HepG2 (cell line): ENCODE data around the gene SH3YL1. TPM values are rescaled to one million over a fixed set of nuclear protein-coding genes. Genes with fewer than 3 reads are reported as not detected.

Experiments
- ATAC-seq: fragments of 200-7000 bp; cut with Tn5 transposase; 3 replicates; pipeline ENCODE4 v1.9.1; 2020; ENCODE audit warnings: mild to moderate bottlenecking, moderate library complexity
- BruUV-seq: library from RNA; stranded (reverse); fragments of 400-500 nt; replicated peaks from 2 replicates; lab custom pipeline; 2021; lab: Mats Ljungman, UMichigan
- CTCF ChIA-PET: fragments of 300-600 bp; formaldehyde crosslinking; extraction: SDS; loops from one replicate; lab custom pipeline; 2021; ENCODE audit warnings: low total read pairs, inconsistent platforms, low intra/inter-chr PET ratio; lab: Yijun Ruan, JAX
- POLR2A ChIA-PET: fragments of 350-600 bp; sonication (Branson Sonifier 250); formaldehyde crosslinking; loops from one replicate; lab custom pipeline; 2020; ENCODE audit warnings: antibody characterized with exemption, inconsistent platforms; lab: Yijun Ruan, JAX
- DNase-seq: peaks from one replicate; pipeline ENCODE4 v3.0.0-alpha.2; 2015; ENCODE audit warnings: low spot score
- FAIRE-seq: peaks from 3 replicates; lab custom pipeline; 2011; peaks lifted over from hg19 to GRCh38; lab: Jason Lieb, UNC
- H2AFZ ChIP-seq: one replicate; pipeline ENCODE4 v1.6.1; 2011; ENCODE audit warnings: low read length, inconsistent platforms
- H3K27ac ChIP-seq: fragments of 300-600 bp; 3 replicates; pipeline ENCODE4 v1.8.0; 2011; ENCODE audit warnings: mixed run types, mild to moderate bottlenecking, mixed read lengths, low read length, inconsistent platforms; ENCODE audit not compliant: insufficient read depth; ENCODE audit errors: extremely low read length
- H3K27me3 ChIP-seq, 2 experiments: fragments of 200-600 bp in 1 of 2; 2 replicates in 1 of 2; 3 replicates in 1 of 2; pipeline versions ENCODE4 v1.6.0 to v1.8.0; 2011; ENCODE audit warnings: low read length in 2 of 2, mild to moderate bottlenecking in 2 of 2, moderate library complexity in 2 of 2, inconsistent platforms in 1 of 2; ENCODE audit not compliant: insufficient read depth in 2 of 2, control insufficient read depth in 1 of 2
- H3K36me3 ChIP-seq, 2 experiments: fragments of 200-600 bp in 1 of 2; replicated peaks in 1 of 2; 2 replicates in 1 of 2; 3 replicates in 1 of 2; pipeline versions ENCODE4 v1.5.1 to v1.8.0; 2011; ENCODE audit warnings: low read length in 2 of 2, inconsistent platforms in 1 of 2; ENCODE audit not compliant: insufficient read depth in 2 of 2, control insufficient read depth in 1 of 2
- H3K4me1 ChIP-seq: 2 replicates; pipeline ENCODE4 v1.5.1; 2012; ENCODE audit warnings: low read length, inconsistent platforms; ENCODE audit not compliant: insufficient read depth
- H3K4me2 ChIP-seq: 2 replicates; pipeline ENCODE4 v1.6.0; 2011; ENCODE audit warnings: low read depth, low read length, inconsistent platforms
- H3K4me3 ChIP-seq, 3 experiments: fragments of 200-600 bp in 1 of 3; sonication (generic), shearing (Covaris generic) in 1 of 3; replicated peaks in 1 of 3; 2 replicates each; pipeline ENCODE4 v1.5.1; 2011 to 2016; ENCODE audit warnings: low read length in 3 of 3, inconsistent platforms in 2 of 3, low read depth in 2 of 3, mild to moderate bottlenecking in 2 of 3, control low read depth in 1 of 3, mixed read lengths in 1 of 3; ENCODE audit not compliant: insufficient read depth in 1 of 3
- H3K79me2 ChIP-seq: one replicate; pipeline ENCODE4 v1.6.1; 2011; ENCODE audit warnings: low read length, inconsistent platforms; ENCODE audit not compliant: insufficient read depth
- H3K9ac ChIP-seq: 2 replicates; pipeline ENCODE4 v1.6.0; 2011; ENCODE audit warnings: mild to moderate bottlenecking, low read depth, low read length, inconsistent platforms; ENCODE audit not compliant: insufficient read depth
- H3K9me3 ChIP-seq: 2 replicates; pipeline ENCODE4 v1.5.1; 2012; ENCODE audit warnings: mild to moderate bottlenecking, low read length
- H4K20me1 ChIP-seq: 2 replicates; pipeline ENCODE4 v1.6.0; 2011; ENCODE audit warnings: inconsistent platforms, mild to moderate bottlenecking, low read length, moderate library complexity; ENCODE audit not compliant: insufficient read depth
- NFE2 ChIP-seq: sonication (generic); formaldehyde crosslinking; IDR thresholded peaks from 2 replicates; pipeline ENCODE4 v1.4.0; 2020; ENCODE audit warnings: missing genetic modification reagents
- POLR2G ChIP-seq: fragments of 200-400 bp; formaldehyde crosslinking; IDR thresholded peaks from 2 replicates; pipeline ENCODE4 v1.6.1; 2018; ENCODE audit warnings: mild to moderate bottlenecking, low read depth, low read length, moderate library complexity
- RARA ChIP-seq: IDR thresholded peaks from 2 replicates; pipeline ENCODE4 v1.6.1; 2016; ENCODE audit warnings: missing genetic modification reagents, missing compliant biosample characterization
- RBM22 ChIP-seq: fragments of 200-400 bp; formaldehyde crosslinking; optimal IDR thresholded peaks from 2 replicates; pipeline ENCODE3; 2017; ENCODE audit warnings: mild to moderate bottlenecking, low read length, moderate library complexity
- TBL1XR1 ChIP-seq: fragments of 150-350 bp; IDR thresholded peaks from 2 replicates; pipeline ENCODE4 v1.6.1; 2014; ENCODE audit warnings: borderline replicate concordance, low read length; ENCODE audit not compliant: partially characterized antibody
- WGBS: methylation state at CpG from one replicate; pipeline ENCODE4 v1.1.6; 2017; ENCODE audit warnings: low lambda C conversion rate; 5-methylcytosine and 5-hydroxymethylcytosine counted together
- in situ Hi-C: cut with HindIII; loops from 2 replicates; pipeline ENCODE4 v1.10.0; 2017; ENCODE audit warnings: low pct_unique_long_range_greater_than_20kb; ENCODE audit not compliant: extremely low pct_ligation_motif_present
- intact Hi-C: fragments of 100-400 bp; cut with micrococcal nuclease; formaldehyde crosslinking; loops from one replicate; pipeline ENCODE4 v1.10.0; 2022; ENCODE audit not compliant: unreplicated experiment
- polyA plus RNA-seq, 8 experiments: library from polyadenylated mRNA; depleted of rRNA in 3 of 8; stranded (reverse) in 7 of 8; unstranded in 1 of 8; fragments of >200 nt; fragmentation: Illumina TruSeq in 4 of 8; extraction: Trizol in 4 of 8; gene quantifications; 2 replicates each; pipeline versions ENCODE4 v1.2.1 to v1.2.3, GENCODE V29; 2011 to 2016; ENCODE audit warnings: low read depth in 4 of 8, missing spikeins in 1 of 8, mixed read lengths in 1 of 8; ENCODE audit not compliant: insufficient read depth in 1 of 8
- total RNA-seq, 5 experiments: library from RNA; depleted of rRNA; stranded (reverse); fragments of >200 nt; fragmentation: Illumina TruSeq; extraction: Trizol; gene quantifications; 2 replicates each; pipeline ENCODE4 v1.2.3, GENCODE V29; 2016; ENCODE audit warnings: low read depth in 1 of 5
- TF ChIP-seq, protein P1 (sequence below): sonication (generic); formaldehyde crosslinking; IDR thresholded peaks from 2 replicates; pipeline ENCODE4 v1.9.0; 2021; ENCODE audit warnings: missing genetic modification reagents, mild to moderate bottlenecking, borderline replicate concordance

The SH3YL1 gene
- total and polyA plus RNA-seq, 2 of the 13 experiments (the other 11 are each of a cell fraction or from before 2014, with no cell fraction given): 13.0 to 48.2 TPM

DNA sequence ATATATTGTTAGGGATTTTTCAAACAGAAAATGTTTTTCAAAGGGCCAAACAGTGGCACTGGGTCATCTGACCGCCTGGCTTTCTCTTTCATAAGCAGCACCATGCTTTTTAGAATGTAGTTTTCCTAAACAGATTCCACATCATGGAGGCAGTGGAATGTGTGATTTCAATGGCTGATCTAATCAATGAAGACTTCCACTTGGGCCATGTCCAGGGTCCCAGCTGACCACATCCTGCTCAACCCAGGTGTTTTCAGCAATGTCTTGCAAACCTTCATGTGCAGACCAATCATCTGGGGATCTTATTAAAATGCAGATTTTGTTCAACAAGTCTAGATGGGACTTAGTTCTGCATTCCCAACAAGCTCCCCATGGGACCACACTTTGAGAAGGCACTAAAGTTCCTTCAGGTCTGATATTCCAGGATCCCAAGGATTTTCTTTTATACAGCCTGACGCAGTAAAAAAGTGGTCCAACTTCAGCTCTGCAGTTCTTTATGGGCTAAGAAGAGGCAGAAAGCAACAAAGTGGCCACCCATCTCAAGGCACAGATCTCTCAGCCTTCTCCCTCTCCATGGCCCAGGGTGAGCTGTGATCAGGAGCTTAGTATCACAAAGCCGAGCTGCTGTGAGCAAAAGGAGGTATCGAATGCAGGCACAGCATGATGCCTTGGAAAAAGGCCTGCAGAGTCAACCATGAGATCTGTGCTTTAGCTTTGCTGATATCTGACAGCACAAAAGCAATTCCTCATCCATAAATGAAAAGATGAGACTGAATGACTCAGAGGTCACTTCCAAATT lies 20.4 kb upstream of the SH3YL1 start:
- peaks cover 13 to 23% of the 10 kb centered on the region in 2 experiments for H3K36me3 ChIP-seq
- DNase-seq (no peak), FAIRE-seq (no peak), ATAC-seq (no peak)
- no peak overlapping the region for H3K4me3 ChIP-seq
- H3K27ac ChIP-seq: no peak overlapping the region
- H3K9me3 ChIP-seq: no peaks in the 10 kb centered on the region
- ChIA-PET POLR2A (interaction anchor here (1.0 kb wide), 1 partner anchor 109 kb away, joined by 3 read pairs; no protein-coding TSS in a partner anchor), CTCF (no interaction called here)
- intact Hi-C loops: no loop called here
- H3K79me2 ChIP-seq: peaks cover 4% of the 10 kb centered on the region
- no peaks in the 10 kb centered on the region for H4K20me1 ChIP-seq
- WGBS: 96% methylated on average over 4 of the region's 4 CpGs
- H3K4me1 ChIP-seq: peaks cover 3% of the 10 kb centered on the region
- in situ Hi-C loops: no loop called here
- BruUV-seq: no TSS peak
- no peak overlapping the region for H2AFZ ChIP-seq
- H3K4me2 ChIP-seq: no peak overlapping the region
- no peak overlapping the region for H3K9ac ChIP-seq
- peaks cover 2 to 8% of the 10 kb centered on the region in 2 experiments for H3K27me3 ChIP-seq
- TF ChIP-seq TBL1XR1 (no peak), POLR2G (peak; percentile 21; the same call in 1 of the 2 replicates)

GRCh38 chr2:282371-283263 lies 18.8 kb upstream of the SH3YL1 start:
- TF ChIP-seq RARA (CRISPR knock-in tag): no peak
- no peak for TF ChIP-seq NFE2 (CRISPR knock-in tag)
- TF ChIP-seq POLR2G: peak; percentile 28; the same call in 1 of the 2 replicates
- TF ChIP-seq, protein P1, sequence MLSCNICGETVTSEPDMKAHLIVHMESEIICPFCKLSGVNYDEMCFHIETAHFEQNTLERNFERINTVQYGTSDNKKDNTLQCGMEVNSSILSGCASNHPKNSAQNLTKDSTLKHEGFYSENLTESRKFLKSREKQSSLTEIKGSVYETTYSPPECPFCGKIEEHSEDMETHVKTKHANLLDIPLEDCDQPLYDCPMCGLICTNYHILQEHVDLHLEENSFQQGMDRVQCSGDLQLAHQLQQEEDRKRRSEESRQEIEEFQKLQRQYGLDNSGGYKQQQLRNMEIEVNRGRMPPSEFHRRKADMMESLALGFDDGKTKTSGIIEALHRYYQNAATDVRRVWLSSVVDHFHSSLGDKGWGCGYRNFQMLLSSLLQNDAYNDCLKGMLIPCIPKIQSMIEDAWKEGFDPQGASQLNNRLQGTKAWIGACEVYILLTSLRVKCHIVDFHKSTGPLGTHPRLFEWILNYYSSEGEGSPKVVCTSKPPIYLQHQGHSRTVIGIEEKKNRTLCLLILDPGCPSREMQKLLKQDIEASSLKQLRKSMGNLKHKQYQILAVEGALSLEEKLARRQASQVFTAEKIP (CRISPR knock-in tag): no peak
- peak; percentile 59 for TF ChIP-seq RBM22
- Histone ChIP-seq H3K9ac (no peak overlapping the region), H4K20me1 (no peaks in the 10 kb centered on the region), H3K27me3 (no peaks in the 10 kb centered on the region; a peak in 1 of 5 replicates), H3K27ac (no peak overlapping the region), H3K4me3 (no peak overlapping the region), H3K4me2 (no peak overlapping the region), H2AFZ (no peak overlapping the region), H3K79me2 (peaks cover 14% of the 10 kb centered on the region), H3K9me3 (no peaks in the 10 kb centered on the region), H3K36me3 (peaks cover 18 to 38% of the 10 kb centered on the region in 2 experiments), H3K4me1 (no peaks in the 10 kb centered on the region)
- POLR2A ChIA-PET: interaction anchor here (0.7 to 1.2 kb wide), 2 partner anchors 18 to 107 kb away, joined by 4 read pairs; no protein-coding TSS in a partner anchor
- WGBS: 96% methylated on average over 12 of the region's 12 CpGs
- CTCF ChIA-PET: no interaction called here
- ATAC-seq: no peak
- no peak for FAIRE-seq
- in situ Hi-C loops: no loop called here
- no TSS peak for BruUV-seq
- no peak for DNase-seq
- intact Hi-C loops: no loop called here
